ENCODE data around the gene KCNJ14.

The KCNJ14 gene

DNA sequence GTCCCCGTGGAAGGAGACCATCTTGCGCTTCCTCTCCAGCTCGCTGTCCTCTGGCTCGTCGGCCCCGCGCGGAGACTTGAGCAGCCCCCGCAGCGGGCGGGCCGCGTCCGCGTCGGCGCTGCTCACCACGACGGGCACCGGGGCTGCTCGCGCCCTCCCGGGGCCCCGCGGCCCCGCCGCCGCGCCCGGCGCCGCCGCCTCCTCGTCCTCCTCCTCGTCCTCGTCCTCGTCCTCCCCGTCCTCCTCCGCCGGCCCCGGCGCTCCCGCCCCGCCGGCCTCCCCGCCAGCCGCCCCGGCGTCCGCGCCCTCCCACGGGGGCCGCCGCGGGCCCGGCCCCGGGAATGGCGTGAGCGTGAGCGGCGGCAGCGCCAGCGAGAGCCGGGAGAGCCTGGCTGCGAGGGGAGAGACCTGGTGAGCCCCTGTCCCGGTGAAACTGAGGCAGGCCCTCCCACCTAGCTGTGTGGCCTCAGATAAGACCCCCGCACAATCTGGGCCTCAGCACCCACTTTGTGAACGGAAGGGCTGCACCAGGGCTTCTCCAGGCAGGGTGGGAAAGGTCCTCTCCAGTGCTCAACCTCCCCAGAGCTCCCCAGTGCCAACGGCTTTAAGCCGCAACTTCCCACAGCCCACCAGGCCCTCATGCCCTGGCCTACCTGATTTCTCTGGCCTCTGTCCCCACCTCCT lies 38.5 kb downstream of the KCNJ14 start:
- H3K9me3 ChIP-seq (replicated peaks; ENCODE audit: insufficient read depth, low read length), result no peaks in the 10 kb centered on the region
- peak overlapping the region; percentile 54; the same call in 1 of the 2 replicates for H3K4me2 ChIP-seq (ENCODE audit: low read depth, low read length)
- peaks cover 25% of the 10 kb centered on the region for H3K4me1 ChIP-seq (ENCODE audit: low read length)
- H3F3A ChIP-seq (ENCODE audit: insufficient read depth, low read length), result peaks cover 7% of the 10 kb centered on the region
- no peak for DNase-seq
- H3K9me2 ChIP-seq (replicated peaks; ENCODE audit: insufficient read depth, low read length), result no peaks in the 10 kb centered on the region
- peak overlapping the region; percentile 51 for H3K4me3 ChIP-seq (ENCODE audit: low read length)
- no peaks in the 10 kb centered on the region for H3K79me2 ChIP-seq (ENCODE audit: low read length)
- H3K27ac ChIP-seq (ENCODE audit: low read length), result no peak overlapping the region
- H2AFZ ChIP-seq (ENCODE audit: low read length), result peak overlapping the region; percentile 53
- TF ChIP-seq EZH2phosphoT487 (IDR thresholded peaks at IDR 0.05; ENCODE audit: low read length) (no peak), EZH2 (optimal IDR thresholded peaks at IDR 0.05; ENCODE audit: low read depth, low read length) (no peak)
- TF ChIP-seq, protein P1, sequence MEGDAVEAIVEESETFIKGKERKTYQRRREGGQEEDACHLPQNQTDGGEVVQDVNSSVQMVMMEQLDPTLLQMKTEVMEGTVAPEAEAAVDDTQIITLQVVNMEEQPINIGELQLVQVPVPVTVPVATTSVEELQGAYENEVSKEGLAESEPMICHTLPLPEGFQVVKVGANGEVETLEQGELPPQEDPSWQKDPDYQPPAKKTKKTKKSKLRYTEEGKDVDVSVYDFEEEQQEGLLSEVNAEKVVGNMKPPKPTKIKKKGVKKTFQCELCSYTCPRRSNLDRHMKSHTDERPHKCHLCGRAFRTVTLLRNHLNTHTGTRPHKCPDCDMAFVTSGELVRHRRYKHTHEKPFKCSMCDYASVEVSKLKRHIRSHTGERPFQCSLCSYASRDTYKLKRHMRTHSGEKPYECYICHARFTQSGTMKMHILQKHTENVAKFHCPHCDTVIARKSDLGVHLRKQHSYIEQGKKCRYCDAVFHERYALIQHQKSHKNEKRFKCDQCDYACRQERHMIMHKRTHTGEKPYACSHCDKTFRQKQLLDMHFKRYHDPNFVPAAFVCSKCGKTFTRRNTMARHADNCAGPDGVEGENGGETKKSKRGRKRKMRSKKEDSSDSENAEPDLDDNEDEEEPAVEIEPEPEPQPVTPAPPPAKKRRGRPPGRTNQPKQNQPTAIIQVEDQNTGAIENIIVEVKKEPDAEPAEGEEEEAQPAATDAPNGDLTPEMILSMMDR (IDR thresholded peaks at IDR 0.05; ENCODE audit: low read length), result no peak
- H4K20me1 ChIP-seq (ENCODE audit: insufficient read depth, low read length), result no peaks in the 10 kb centered on the region
- H3K27me3 ChIP-seq (replicated peaks; ENCODE audit: insufficient read depth, low read length), result peaks cover 45% of the 10 kb centered on the region
- peak overlapping the region; percentile 44; the same call in 1 of the 2 replicates for H3K9ac ChIP-seq (ENCODE audit: low read length)
- no peaks in the 10 kb centered on the region for H3K36me3 ChIP-seq (replicated peaks; ENCODE audit: insufficient read depth, low read length)

DNA sequence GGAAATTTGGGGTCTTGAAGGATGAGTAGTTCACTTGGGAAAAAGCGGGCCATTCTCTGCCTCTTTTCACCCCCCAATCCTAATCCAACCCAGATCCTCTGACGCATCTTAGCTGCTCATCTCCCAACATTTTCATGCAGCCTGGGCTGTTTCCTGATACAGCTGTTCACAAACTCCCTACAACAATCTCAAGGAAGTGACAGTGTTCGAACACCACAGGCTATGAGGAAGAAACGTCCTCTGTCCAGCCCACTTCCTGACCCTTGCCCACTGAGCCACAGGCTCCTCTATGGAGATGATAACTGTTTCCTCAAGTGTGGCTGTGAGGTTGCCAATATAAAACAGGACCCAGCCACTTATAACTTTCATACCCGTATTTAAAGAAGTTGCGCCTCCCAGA lies 40.0 kb downstream of the KCNJ14 start:
- Histone ChIP-seq H3K79me2 (ENCODE audit: low read length) (no peaks in the 10 kb centered on the region), H3K4me1 (ENCODE audit: low read length) (peaks cover 14% of the 10 kb centered on the region), H4K20me1 (ENCODE audit: insufficient read depth, low read length) (no peaks in the 10 kb centered on the region), H3F3A (ENCODE audit: insufficient read depth, low read length) (peaks cover 5% of the 10 kb centered on the region), H3K9ac (ENCODE audit: low read length) (no peak overlapping the region), H3K9me2 (replicated peaks; ENCODE audit: insufficient read depth, low read length) (no peaks in the 10 kb centered on the region), H3K4me3 (ENCODE audit: low read length) (no peak overlapping the region), H3K27ac (ENCODE audit: low read length) (no peak overlapping the region), H3K36me3 (replicated peaks; ENCODE audit: insufficient read depth, low read length) (no peaks in the 10 kb centered on the region), H3K4me2 (ENCODE audit: low read depth, low read length) (no peak overlapping the region), H3K27me3 (replicated peaks; ENCODE audit: insufficient read depth, low read length) (peaks cover 60% of the 10 kb centered on the region), H2AFZ (ENCODE audit: low read length) (no peak overlapping the region), H3K9me3 (replicated peaks; ENCODE audit: insufficient read depth, low read length) (no peaks in the 10 kb centered on the region)
- TF ChIP-seq, protein P1 (IDR thresholded peaks at IDR 0.05; ENCODE audit: low read length), result no peak
- TF ChIP-seq EZH2 (optimal IDR thresholded peaks at IDR 0.05; ENCODE audit: low read depth, low read length) (no peak), EZH2phosphoT487 (IDR thresholded peaks at IDR 0.05; ENCODE audit: low read length) (no peak)
- no peak for DNase-seq

DNA sequence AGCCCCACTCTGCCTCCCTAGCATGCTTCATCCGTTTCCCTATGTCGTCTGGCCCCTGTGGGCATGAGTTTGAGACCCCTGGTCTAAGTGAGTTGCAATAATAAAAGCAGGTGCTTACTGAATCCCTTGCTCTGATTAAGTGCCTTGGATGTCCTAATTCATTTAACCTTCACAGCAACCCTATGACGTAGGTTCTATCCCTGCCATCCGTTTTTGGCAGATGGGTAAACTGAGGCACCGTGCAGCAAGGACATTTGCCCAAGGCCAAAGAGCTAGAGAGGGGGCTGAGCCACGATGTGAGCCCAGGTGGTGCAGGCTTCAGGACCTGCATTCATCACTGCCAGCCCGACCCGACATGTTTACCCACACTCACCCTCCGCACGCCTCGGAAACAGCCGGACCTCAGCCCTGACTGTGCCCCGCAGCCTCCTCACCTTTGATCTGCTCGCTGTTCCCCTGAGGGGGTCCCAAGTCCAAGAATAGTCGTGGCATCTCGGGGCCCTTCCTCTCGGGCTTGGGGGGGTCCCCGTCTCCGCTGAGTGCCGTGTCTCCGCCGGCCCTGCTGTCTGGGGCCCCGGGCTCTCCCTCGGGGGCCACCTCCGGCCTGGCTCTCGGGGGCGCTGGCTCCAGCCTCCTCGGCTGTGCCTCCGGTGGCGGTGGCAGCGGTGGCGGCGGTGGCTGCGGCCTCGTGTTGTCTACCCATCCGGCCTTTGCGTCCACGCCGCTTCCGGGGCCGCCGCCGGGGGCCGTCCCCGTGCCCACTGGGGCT lies 41.8 kb downstream of the KCNJ14 start:
- H3K4me2 ChIP-seq (ENCODE audit: low read depth, low read length), result no peak overlapping the region
- H3F3A ChIP-seq (ENCODE audit: insufficient read depth, low read length), result no peaks in the 10 kb centered on the region
- H3K79me2 ChIP-seq (ENCODE audit: low read length), result no peaks in the 10 kb centered on the region
- H3K9ac ChIP-seq (ENCODE audit: low read length), result no peak overlapping the region
- no peaks in the 10 kb centered on the region for H3K9me2 ChIP-seq (replicated peaks; ENCODE audit: insufficient read depth, low read length)
- H3K27ac ChIP-seq (ENCODE audit: low read length), result no peak overlapping the region
- no peaks in the 10 kb centered on the region for H3K36me3 ChIP-seq (replicated peaks; ENCODE audit: insufficient read depth, low read length)
- H3K9me3 ChIP-seq (replicated peaks; ENCODE audit: insufficient read depth, low read length), result no peaks in the 10 kb centered on the region
- H2AFZ ChIP-seq (ENCODE audit: low read length), result no peak overlapping the region
- H3K4me1 ChIP-seq (ENCODE audit: low read length), result 0 out of 2 replicates have a peak, but pooled peaks cover 5% of the 10 kb centered on the region
- no peak for TF ChIP-seq EZH2 (optimal IDR thresholded peaks at IDR 0.05; ENCODE audit: low read depth, low read length)
- TF ChIP-seq EZH2phosphoT487 (IDR thresholded peaks at IDR 0.05; ENCODE audit: low read length), result no peak
- TF ChIP-seq, protein P1 (IDR thresholded peaks at IDR 0.05; ENCODE audit: low read length), result no peak
- no peaks in the 10 kb centered on the region for H4K20me1 ChIP-seq (ENCODE audit: insufficient read depth, low read length)
- peaks cover 58% of the 10 kb centered on the region for H3K27me3 ChIP-seq (replicated peaks; ENCODE audit: insufficient read depth, low read length)
- H3K4me3 ChIP-seq (ENCODE audit: low read length), result no peak overlapping the region
- no peak for DNase-seq
